NCI-H1417 treated with DMSO at 0.1 percent for 48 hours (cell line): Measurements from ENCODE around the gene ADCY9.

ENCODE experiments used
- DNase-seq: peaks from one replicate; lab custom pipeline; 2025; lab: John Stamatoyannopoulos, UW

Gene ADCY9

GRCh38 chr16:4032768-4033167 lies 83.5 kb downstream of the ADCY9 start:
- no peak for DNase-seq

- no peak for DNase-seq
Measured at GRCh38 chr16:4028144-4028543, 88.1 kb downstream of the ADCY9 start.

- no peak for DNase-seq
Measured at GRCh38 chr16:4026854-4027253, 89.4 kb downstream of the ADCY9 start.

- no peak for DNase-seq
Measured at GRCh38 chr16:4025428-4025827, 90.8 kb downstream of the ADCY9 start.

- no peak for DNase-seq
Measured at GRCh38 chr16:4021916-4022315, 94.3 kb downstream of the ADCY9 start.

- peak; percentile 43 for DNase-seq
Measured at GRCh38 chr16:4021070-4021779, 95.0 kb downstream of the ADCY9 start.

- no peak for DNase-seq
Measured at GRCh38 chr16:4019371-4019791, 96.9 kb downstream of the ADCY9 start.

- no peak for DNase-seq
Measured at GRCh38 chr16:4018391-4018790, 97.9 kb downstream of the ADCY9 start.

- no peak for DNase-seq
Measured at GRCh38 chr16:4017807-4018206, 98.4 kb downstream of the ADCY9 start.

GRCh38 chr16:4016658-4017057 lies 99.6 kb downstream of the ADCY9 start:
- DNase-seq: no peak

- no peak for DNase-seq
Measured at GRCh38 chr16:4016005-4016352, 100.3 kb downstream of the ADCY9 start.

GRCh38 chr16:4015275-4016004 lies 100.8 kb downstream of the ADCY9 start:
- no peak for DNase-seq

GRCh38 chr16:4011940-4012629 lies 104.2 kb downstream of the ADCY9 start:
- no peak for DNase-seq

- no peak for DNase-seq
Measured at GRCh38 chr16:4011225-4011939, 104.9 kb downstream of the ADCY9 start.

- DNase-seq: no peak
Measured at GRCh38 chr16:4010225-4011158, 105.8 kb downstream of the ADCY9 start.

- no peak for DNase-seq
Measured at GRCh38 chr16:4009177-4009576, 107.1 kb downstream of the ADCY9 start.

- DNase-seq: no peak
Measured at GRCh38 chr16:4008116-4008515, 108.1 kb downstream of the ADCY9 start.

- DNase-seq: no peak
Measured at GRCh38 chr16:4006397-4006999, 109.7 kb downstream of the ADCY9 start.

- no peak for DNase-seq
Measured at GRCh38 chr16:4005731-4006130, 110.5 kb downstream of the ADCY9 start.

- DNase-seq: no peak
Measured at GRCh38 chr16:4005281-4005680, 111.0 kb downstream of the ADCY9 start.

- no peak for DNase-seq
Measured at GRCh38 chr16:4004206-4004605, 112.0 kb downstream of the ADCY9 start.
